ENCODE measurements around the gene DEUP1.
A peak's percentile ranks its signal among the peaks of the same experiment; 100 is the strongest.

The DEUP1 gene

GRCh38 chr11:93330446-93330984 lies at the start of gene DEUP1:
Gene DEUP1, plus strand, starts transcription at chr11:93330742. Its CDS starts 1,518 bp downstream, at chr11:93332260.
- no peak for TF ChIP-seq CTCF (IDR thresholded peaks at IDR 0.05; ENCODE audit: low read depth, low read length)
- DNase-seq: peak; percentile 47
- Histone ChIP-seq H3K4me3 (ENCODE audit: low read depth, low read length) (peak within 1 kb of the TSS; percentile 58), H3K36me3 (no peaks in the 10 kb centered on the region), H3K27me3 (ENCODE audit: insufficient read depth, low read depth, severe bottlenecking) (no peaks in the 10 kb centered on the region), H3K27ac (no peak within 1 kb of the TSS), H3K9me3 (ENCODE audit: severe bottlenecking) (no peaks in the 10 kb centered on the region)

- no peak for DNase-seq
- no peak overlapping the region for H3K27ac ChIP-seq
- no peaks in the 10 kb centered on the region for H3K9me3 ChIP-seq (ENCODE audit: severe bottlenecking)
- TF ChIP-seq CTCF (IDR thresholded peaks at IDR 0.05; ENCODE audit: low read depth, low read length): no peak
- H3K27me3 ChIP-seq (ENCODE audit: insufficient read depth, low read depth, severe bottlenecking): no peaks in the 10 kb centered on the region
- H3K36me3 ChIP-seq: no peaks in the 10 kb centered on the region
- no peak overlapping the region for H3K4me3 ChIP-seq (ENCODE audit: low read depth, low read length)
Observed at GRCh38 chr11:93285430-93285829, 45.1 kb upstream of the DEUP1 start.

GRCh38 chr11:93287434-93287833 lies 43.1 kb upstream of the DEUP1 start:
- Histone ChIP-seq H3K36me3 (no peaks in the 10 kb centered on the region), H3K27ac (peak overlapping the region; percentile 38), H3K9me3 (ENCODE audit: severe bottlenecking) (no peaks in the 10 kb centered on the region), H3K27me3 (ENCODE audit: insufficient read depth, low read depth, severe bottlenecking) (no peaks in the 10 kb centered on the region), H3K4me3 (ENCODE audit: low read depth, low read length) (no peak overlapping the region)
- no peak for TF ChIP-seq CTCF (IDR thresholded peaks at IDR 0.05; ENCODE audit: low read depth, low read length)
- DNase-seq: no peak

GRCh38 chr11:93288079-93288478 lies 42.5 kb upstream of the DEUP1 start:
- no peaks in the 10 kb centered on the region for H3K9me3 ChIP-seq (ENCODE audit: severe bottlenecking)
- H3K4me3 ChIP-seq (ENCODE audit: low read depth, low read length): no peak overlapping the region
- H3K27ac ChIP-seq: no peak overlapping the region
- DNase-seq: no peak
- no peak for TF ChIP-seq CTCF (IDR thresholded peaks at IDR 0.05; ENCODE audit: low read depth, low read length)
- no peaks in the 10 kb centered on the region for H3K27me3 ChIP-seq (ENCODE audit: insufficient read depth, low read depth, severe bottlenecking)
- H3K36me3 ChIP-seq: no peaks in the 10 kb centered on the region

- TF ChIP-seq CTCF (IDR thresholded peaks at IDR 0.05; ENCODE audit: low read depth, low read length): no peak
- H3K4me3 ChIP-seq (ENCODE audit: low read depth, low read length): no peak overlapping the region; the same call in 1 of the 2 replicates
- no peaks in the 10 kb centered on the region for H3K27me3 ChIP-seq (ENCODE audit: insufficient read depth, low read depth, severe bottlenecking)
- no peak for DNase-seq
- H3K36me3 ChIP-seq: no peaks in the 10 kb centered on the region
- peak overlapping the region; percentile 35 for H3K27ac ChIP-seq
- no peaks in the 10 kb centered on the region for H3K9me3 ChIP-seq (ENCODE audit: severe bottlenecking)
Observed at GRCh38 chr11:93288767-93289166, 41.8 kb upstream of the DEUP1 start.
